Suprapubic skin (tissue), 4 donors: ENCODE measurements around the gene MYBPHL. TPM values are rescaled to one million over a fixed set of nuclear protein-coding genes. Genes with fewer than 3 reads are reported as not detected.

Experiments
- DNase-seq, 2 donors: peaks; one replicate each; pipeline ENCODE4 v3.0.0-alpha.2; 2019; ENCODE audit warnings: low spot score in 2 of 2
- H3K27ac ChIP-seq: fragments of 200-600 bp; sonication (generic); one replicate; pipeline ENCODE4 v1.5.1; 2019
- H3K27me3 ChIP-seq: fragments of 200-600 bp; sonication (generic); one replicate; pipeline ENCODE4 v1.5.1; 2019
- H3K36me3 ChIP-seq: fragments of 200-600 bp; sonication (generic); one replicate; pipeline ENCODE4 v1.5.1; 2019
- H3K4me1 ChIP-seq: fragments of 200-600 bp; sonication (generic); one replicate; pipeline ENCODE4 v1.5.1; 2019
- H3K4me3 ChIP-seq: fragments of 200-600 bp; sonication (generic); one replicate; pipeline ENCODE4 v1.5.1; 2019; ENCODE audit warnings: mild to moderate bottlenecking
- H3K9me3 ChIP-seq: fragments of 200-600 bp; sonication (generic); one replicate; pipeline ENCODE4 v1.5.1; 2019
- CTCF ChIP-seq, 2 donors: fragments of 200-600 bp in 1 of 2; fragments of 450-650 bp in 1 of 2; sonication (generic) in 1 of 2; IDR thresholded peaks; one replicate each; pipeline ENCODE4 v1.5.1; 2016 to 2019; ENCODE audit warnings: antibody characterized with exemption in 2 of 2, mild to moderate bottlenecking in 1 of 2, moderate library complexity in 1 of 2
- EP300 ChIP-seq: sonication (generic); formaldehyde crosslinking; IDR thresholded peaks from one replicate; pipeline ENCODE4 v1.6.1; 2017; ENCODE audit warnings: antibody characterized with exemption
- POLR2A ChIP-seq, 2 donors: fragments of 450-650 bp; IDR thresholded peaks; one replicate each; pipeline ENCODE4 v1.6.1; 2017; ENCODE audit warnings: antibody characterized with exemption in 2 of 2, mild to moderate bottlenecking in 2 of 2, moderate library complexity in 2 of 2
- POLR2AphosphoS5 ChIP-seq, 3 donors: sonication (generic); formaldehyde crosslinking; IDR thresholded peaks; one replicate each; pipeline ENCODE4 v1.6.1; 2017; ENCODE audit warnings: antibody characterized with exemption in 3 of 3
- WGBS: methylation state at CpG from one replicate; pipeline ENCODE4 v1.1.5; 2018; 5-methylcytosine and 5-hydroxymethylcytosine counted together
- total RNA-seq, 4 donors: library from RNA; depleted of rRNA; stranded (reverse); fragments of >200 nt; gene quantifications; one replicate each; pipeline ENCODE4 v1.1.0, GENCODE V29; 2016

Gene MYBPHL
- total RNA-seq, 4 donors from 2014 or later, result not detected

GRCh38 chr1:109249654-109250401 is 57.0 kb downstream of the MYBPHL start:
- no CpG with 5 or more reads among the region's 80 CpGs for WGBS
- Histone ChIP-seq H3K27me3 (no peaks in the 10 kb centered on the region), H3K4me3 (peak overlapping the region; percentile 86), H3K4me1 (peaks cover 43% of the 10 kb centered on the region), H3K36me3 (no peaks in the 10 kb centered on the region), H3K27ac (peak overlapping the region; percentile 75), H3K9me3 (no peaks in the 10 kb centered on the region)
- TF ChIP-seq CTCF (IDR thresholded peaks at IDR 0.05), result no peak
- TF ChIP-seq POLR2AphosphoS5 (IDR thresholded peaks at IDR 0.05), result no peak
- no peak for TF ChIP-seq EP300
- TF ChIP-seq POLR2A (IDR thresholded peaks at IDR 0.05), result no peak
- DNase-seq, result peak in 1 of 2 donors; percentile 59

- TF ChIP-seq POLR2AphosphoS5 (IDR thresholded peaks at IDR 0.05) (no peak), CTCF (IDR thresholded peaks at IDR 0.05) (no peak)
- DNase-seq, result peak in 1 of 2 donors; percentile 80
- peak within 1 kb of the TSS; percentile 75 for H3K27ac ChIP-seq
- H3K36me3 ChIP-seq, result no peaks in the 10 kb centered on the region
- WGBS, result 35% methylated on average over 14 of the region's 49 CpGs
- H3K4me3 ChIP-seq, result peak within 1 kb of the TSS; percentile 86
- peaks cover 35% of the 10 kb centered on the region for H3K4me1 ChIP-seq
- H3K27me3 ChIP-seq, result no peaks in the 10 kb centered on the region
- H3K9me3 ChIP-seq, result no peaks in the 10 kb centered on the region
Observed at GRCh38 chr1:109248797-109249629, 57.8 kb downstream of the MYBPHL start, which contains the start of gene CELSR2. CELSR2 (plus strand) TSS chr1:109249539; CDS start chr1:109250080, 541 bp downstream.

- WGBS, result 95% methylated on average over 7 of the region's 7 CpGs
- Histone ChIP-seq H3K4me3 (no peak overlapping the region), H3K27me3 (no peaks in the 10 kb centered on the region), H3K4me1 (peaks cover 29% of the 10 kb centered on the region), H3K9me3 (no peaks in the 10 kb centered on the region), H3K36me3 (no peaks in the 10 kb centered on the region), H3K27ac (no peak overlapping the region)
- TF ChIP-seq POLR2A (IDR thresholded peaks at IDR 0.05) (no peak), EP300 (no peak), CTCF (IDR thresholded peaks at IDR 0.05) (no peak), POLR2AphosphoS5 (IDR thresholded peaks at IDR 0.05) (no peak)
- DNase-seq, result peak in 1 of 2 donors; percentile 68
Observed at GRCh38 chr1:109248444-109248796, 58.4 kb downstream of the MYBPHL start.

- peaks cover 22% of the 10 kb centered on the region for H3K4me1 ChIP-seq
- 81% methylated on average over 6 of the region's 8 CpGs for WGBS
- no peaks in the 10 kb centered on the region for H3K36me3 ChIP-seq
- H3K27me3 ChIP-seq, result no peaks in the 10 kb centered on the region
- H3K27ac ChIP-seq, result no peak overlapping the region
- H3K9me3 ChIP-seq, result no peaks in the 10 kb centered on the region
- TF ChIP-seq POLR2A (IDR thresholded peaks at IDR 0.05), result no peak
- no peak for TF ChIP-seq EP300
- TF ChIP-seq POLR2AphosphoS5 (IDR thresholded peaks at IDR 0.05), result no peak
- no peak for TF ChIP-seq CTCF (IDR thresholded peaks at IDR 0.05)
- H3K4me3 ChIP-seq, result no peak overlapping the region
- peak in 1 of 2 donors; percentile 72 for DNase-seq
Observed at GRCh38 chr1:109247401-109248365, 59.1 kb downstream of the MYBPHL start.
